Prostate gland (tissue), 2 donors: ENCODE measurements around the gene HIVEP3. TPM values are rescaled to one million over a fixed set of nuclear protein-coding genes. Genes with fewer than 3 reads are reported as not detected.

ENCODE experiments used
- DNase-seq: peaks from one replicate; pipeline ENCODE4 v3.0.0-alpha.2; 2019; ENCODE audit warnings: low spot score
- H3K27ac ChIP-seq, 2 donors: fragments of 200-600 bp; sonication (generic); 2 replicates each; pipeline ENCODE4 v1.5.1; 2017 to 2019
- H3K27me3 ChIP-seq: fragments of 200-600 bp; sonication (generic); replicated peaks from 2 replicates; pipeline ENCODE4 v1.5.1; 2019; ENCODE audit not compliant: insufficient read depth
- H3K36me3 ChIP-seq, 2 donors: fragments of 200-600 bp; sonication (generic); 1 replicate in 1 of 2; 2 replicates in 1 of 2; pipeline versions ENCODE4 v1.5.1 to v1.8.1; 2017 to 2019
- H3K4me1 ChIP-seq: fragments of 200-600 bp; sonication (generic); replicated peaks from 2 replicates; pipeline ENCODE4 v1.5.1; 2019
- H3K4me3 ChIP-seq, 2 donors: fragments of 200-600 bp; sonication (generic); 2 replicates each; pipeline ENCODE4 v1.5.1; 2017 to 2019
- H3K9me3 ChIP-seq: fragments of 200-600 bp; sonication (generic); 2 replicates; pipeline ENCODE4 v1.5.1; 2017
- POLR2A ChIP-seq: fragments of 450-650 bp; IDR thresholded peaks from one replicate; pipeline ENCODE4 v1.6.1; 2016; ENCODE audit warnings: antibody characterized with exemption, mild to moderate bottlenecking
- POLR2AphosphoS5 ChIP-seq: sonication (generic); formaldehyde crosslinking; IDR thresholded peaks from one replicate; pipeline ENCODE4 v1.6.1; 2017; ENCODE audit warnings: antibody characterized with exemption
- WGBS: methylation state at CpG from one replicate; pipeline ENCODE4 v1.1.5; 2018; 5-methylcytosine and 5-hydroxymethylcytosine counted together
- intact Hi-C: fragments of 100-400 bp; cut with DNase I; formaldehyde crosslinking; loops from one replicate; pipeline ENCODE4 v1.14.2; 2022
- total RNA-seq, 2 donors: library from RNA; depleted of rRNA; stranded (reverse); fragments of >200 nt; gene quantifications; one replicate each; pipeline ENCODE4 v1.1.0, GENCODE V29; 2016
- TF ChIP-seq, protein P1 (sequence below), 4 experiments: fragments of 200-600 bp in 2 of 4; fragments of 450-650 bp in 2 of 4; sonication (generic) in 2 of 4; IDR thresholded peaks; 1 replicate in 3 of 4; 2 replicates in 1 of 4; pipeline ENCODE4 v1.5.1; 2016 to 2019; ENCODE audit warnings: antibody characterized with exemption in 4 of 4, mild to moderate bottlenecking in 2 of 4, moderate library complexity in 2 of 4

HIVEP3 gene
- total RNA-seq, 2 donors from 2014 or later = 9.3 to 11.2 TPM

DNA sequence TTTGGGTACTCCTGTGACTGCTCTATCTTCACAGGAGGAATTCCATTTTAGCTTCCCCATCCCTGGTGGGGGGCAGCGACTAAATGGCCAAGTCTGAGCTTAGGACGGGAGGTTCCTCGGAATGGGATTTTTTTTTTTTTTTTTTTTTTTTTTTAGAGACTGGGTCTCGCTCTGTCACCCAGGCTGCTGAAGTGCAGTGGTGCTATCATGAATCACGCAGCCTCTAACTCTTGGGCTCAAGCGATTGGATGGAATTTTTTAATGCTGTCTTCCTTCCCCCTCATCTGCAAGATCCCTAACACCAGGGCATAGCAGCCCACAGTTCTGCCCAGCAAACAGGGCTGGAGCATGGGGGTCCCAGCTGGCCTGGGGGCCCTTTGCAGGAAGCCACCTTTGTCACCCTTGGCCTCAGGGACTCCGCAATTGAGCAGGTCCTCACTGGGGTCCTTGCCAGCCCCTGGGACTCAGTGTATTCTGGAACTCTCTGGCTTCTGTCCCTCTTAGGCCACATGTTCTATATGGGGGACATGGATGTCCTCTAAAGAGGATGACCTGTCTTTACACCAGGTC, 421.2 kb downstream of the HIVEP3 start:
- peaks cover 42% of the 10 kb centered on the region for H3K4me1 ChIP-seq
- 97% methylated on average over 7 of the region's 7 CpGs for WGBS
- H3K4me3 ChIP-seq = no peak overlapping the region
- no peaks in the 10 kb centered on the region for H3K9me3 ChIP-seq
- H3K27me3 ChIP-seq = no peaks in the 10 kb centered on the region
- DNase-seq = no peak
- no peak for TF ChIP-seq POLR2A
- no peak for TF ChIP-seq POLR2AphosphoS5
- TF ChIP-seq, protein P1, sequence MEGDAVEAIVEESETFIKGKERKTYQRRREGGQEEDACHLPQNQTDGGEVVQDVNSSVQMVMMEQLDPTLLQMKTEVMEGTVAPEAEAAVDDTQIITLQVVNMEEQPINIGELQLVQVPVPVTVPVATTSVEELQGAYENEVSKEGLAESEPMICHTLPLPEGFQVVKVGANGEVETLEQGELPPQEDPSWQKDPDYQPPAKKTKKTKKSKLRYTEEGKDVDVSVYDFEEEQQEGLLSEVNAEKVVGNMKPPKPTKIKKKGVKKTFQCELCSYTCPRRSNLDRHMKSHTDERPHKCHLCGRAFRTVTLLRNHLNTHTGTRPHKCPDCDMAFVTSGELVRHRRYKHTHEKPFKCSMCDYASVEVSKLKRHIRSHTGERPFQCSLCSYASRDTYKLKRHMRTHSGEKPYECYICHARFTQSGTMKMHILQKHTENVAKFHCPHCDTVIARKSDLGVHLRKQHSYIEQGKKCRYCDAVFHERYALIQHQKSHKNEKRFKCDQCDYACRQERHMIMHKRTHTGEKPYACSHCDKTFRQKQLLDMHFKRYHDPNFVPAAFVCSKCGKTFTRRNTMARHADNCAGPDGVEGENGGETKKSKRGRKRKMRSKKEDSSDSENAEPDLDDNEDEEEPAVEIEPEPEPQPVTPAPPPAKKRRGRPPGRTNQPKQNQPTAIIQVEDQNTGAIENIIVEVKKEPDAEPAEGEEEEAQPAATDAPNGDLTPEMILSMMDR (IDR thresholded peaks at IDR 0.05) = no peak
- intact Hi-C loops = no loop called here
- peak overlapping the region; percentile 85 to 89 for H3K27ac ChIP-seq
- no peaks in the 10 kb centered on the region for H3K36me3 ChIP-seq

DNA sequence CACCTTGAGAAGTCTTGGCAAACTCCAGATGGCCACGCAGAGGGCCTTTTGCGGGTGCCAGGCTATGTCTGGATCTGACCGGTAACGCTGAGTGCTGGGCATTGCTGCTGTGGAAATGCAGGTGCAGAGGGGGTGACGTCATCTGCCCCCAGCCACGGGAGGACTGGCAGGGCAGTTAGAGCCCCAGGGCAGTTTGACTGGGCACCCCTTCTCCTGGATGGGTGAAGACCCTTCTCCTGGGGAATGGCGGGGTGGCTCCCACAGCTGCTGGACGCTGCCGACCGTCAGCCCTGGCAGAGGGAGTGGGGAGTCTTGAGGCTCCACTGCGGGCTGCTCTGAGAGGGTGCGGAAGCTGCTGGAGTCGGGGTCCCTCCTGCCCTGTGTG, 421.7 kb downstream of the HIVEP3 start:
- no peak for TF ChIP-seq POLR2AphosphoS5
- TF ChIP-seq, protein P1 (IDR thresholded peaks at IDR 0.05) = no peak
- no peak for TF ChIP-seq POLR2A
- WGBS = 86% methylated on average over 13 of the region's 13 CpGs
- DNase-seq = no peak
- H3K9me3 ChIP-seq = no peaks in the 10 kb centered on the region
- H3K4me1 ChIP-seq = peaks cover 42% of the 10 kb centered on the region
- H3K4me3 ChIP-seq = no peak overlapping the region
- no peaks in the 10 kb centered on the region for H3K27me3 ChIP-seq
- no peaks in the 10 kb centered on the region for H3K36me3 ChIP-seq
- intact Hi-C loops = no loop called here
- peak overlapping the region; percentile 59 to 85 for H3K27ac ChIP-seq

DNA sequence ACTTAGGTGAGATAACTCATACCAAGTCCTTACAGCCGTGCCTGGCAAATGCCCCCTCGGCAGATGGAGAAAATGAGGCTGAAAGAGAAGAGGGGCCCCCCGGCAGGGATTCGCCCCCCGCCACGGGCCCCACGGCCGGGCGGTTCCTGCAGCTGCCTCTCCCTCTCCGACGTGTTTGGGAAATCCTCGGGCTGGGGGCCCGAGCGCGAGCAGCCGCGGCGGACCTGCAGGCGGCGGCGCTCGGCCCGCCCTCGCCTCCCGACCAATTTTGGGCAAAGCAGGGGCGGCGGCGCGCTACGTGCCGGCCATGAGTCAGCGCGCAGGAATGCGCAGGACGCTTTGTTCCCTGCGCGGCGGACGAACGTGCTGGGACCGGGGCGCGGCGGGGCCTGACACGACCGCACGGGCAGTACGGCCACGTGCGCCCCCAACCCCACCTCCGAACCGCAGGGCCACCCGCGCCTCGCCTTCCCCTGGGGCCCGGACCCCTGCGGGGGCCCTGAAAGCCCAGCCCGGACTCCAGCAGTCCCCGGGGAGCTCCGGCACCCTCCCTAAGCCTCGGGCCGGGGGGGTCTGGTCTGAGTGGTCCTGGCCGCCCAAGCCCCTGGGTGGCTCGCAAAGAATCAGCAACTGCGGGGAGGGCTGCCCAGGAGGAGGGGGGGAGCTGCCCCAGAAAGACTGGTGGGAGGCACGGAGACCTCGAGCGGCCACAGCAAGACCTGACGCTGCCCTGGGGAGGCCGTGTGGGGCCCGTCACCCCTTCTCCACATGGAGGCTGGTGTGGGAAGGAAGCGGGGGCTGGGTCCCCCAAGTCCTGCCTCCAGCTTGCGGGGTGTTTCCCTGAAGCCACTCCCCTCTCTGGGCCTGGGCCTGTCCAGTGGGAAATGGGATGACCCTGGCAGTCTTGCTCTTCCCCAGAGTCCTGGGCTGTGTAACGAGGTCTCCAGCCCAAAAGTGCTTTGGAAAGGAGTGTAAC, 422.4 kb downstream of the HIVEP3 start:
- Histone ChIP-seq H3K36me3 (no peaks in the 10 kb centered on the region), H3K27ac (peak overlapping the region; percentile 59 to 85), H3K27me3 (no peaks in the 10 kb centered on the region), H3K4me3 (peak overlapping the region; percentile 19), H3K4me1 (peaks cover 40% of the 10 kb centered on the region), H3K9me3 (no peaks in the 10 kb centered on the region)
- intact Hi-C loops = no loop called here
- TF ChIP-seq, protein P1 (IDR thresholded peaks at IDR 0.05) = peak in 2 of 4 experiments; percentile 67 to 74
- TF ChIP-seq POLR2A (peak; percentile 65), POLR2AphosphoS5 (peak; percentile 91)
- 8% methylated on average over 63 of the region's 74 CpGs for WGBS
- DNase-seq = peak; percentile 93

DNA sequence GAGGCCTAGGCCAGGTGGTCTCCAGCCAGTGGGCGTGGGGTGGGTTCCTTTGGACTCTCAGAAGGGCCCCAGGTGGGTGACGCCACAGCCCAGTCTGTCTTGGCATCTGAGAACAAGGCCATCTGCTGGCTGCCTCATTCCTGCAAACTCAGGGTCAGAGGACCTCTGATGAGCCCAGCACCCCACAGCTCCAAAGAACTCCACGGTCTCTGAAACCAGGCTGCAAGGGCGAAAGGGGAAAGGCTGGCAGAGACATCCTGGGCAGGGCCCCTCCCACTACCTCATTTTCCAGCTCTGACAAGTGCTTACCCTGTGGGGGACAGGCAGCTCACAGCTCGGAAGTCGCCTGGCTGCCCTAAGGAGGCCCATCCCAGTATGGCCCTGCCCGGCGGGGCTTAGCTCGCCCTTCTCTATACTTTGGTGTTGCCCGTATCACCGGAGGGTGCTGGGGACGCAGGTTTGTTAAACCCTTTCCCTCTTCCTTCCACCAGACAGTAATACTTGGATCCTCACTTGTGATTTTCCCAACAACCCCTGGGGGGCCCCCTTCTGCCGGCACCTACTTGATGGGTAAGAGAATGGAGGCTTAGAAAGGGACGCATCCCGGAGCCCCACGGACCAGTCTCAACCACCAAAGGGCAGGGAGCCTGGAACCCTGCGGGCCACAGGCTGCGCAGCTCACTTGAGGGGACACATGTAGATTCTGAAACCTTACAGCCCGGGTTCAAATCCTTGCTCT, 423.3 kb downstream of the HIVEP3 start:
- no peak for DNase-seq
- WGBS = 80% methylated on average over 19 of the region's 19 CpGs
- Histone ChIP-seq H3K27me3 (no peaks in the 10 kb centered on the region), H3K27ac (peak overlapping the region; percentile 59 to 85), H3K4me1 (peaks cover 32% of the 10 kb centered on the region), H3K4me3 (no peak overlapping the region), H3K36me3 (no peaks in the 10 kb centered on the region), H3K9me3 (no peaks in the 10 kb centered on the region)
- intact Hi-C loops = no loop called here
- TF ChIP-seq, protein P1 (IDR thresholded peaks at IDR 0.05) = no peak
- no peak for TF ChIP-seq POLR2AphosphoS5
